ENCODE results near the gene ZIM2.

DNA sequence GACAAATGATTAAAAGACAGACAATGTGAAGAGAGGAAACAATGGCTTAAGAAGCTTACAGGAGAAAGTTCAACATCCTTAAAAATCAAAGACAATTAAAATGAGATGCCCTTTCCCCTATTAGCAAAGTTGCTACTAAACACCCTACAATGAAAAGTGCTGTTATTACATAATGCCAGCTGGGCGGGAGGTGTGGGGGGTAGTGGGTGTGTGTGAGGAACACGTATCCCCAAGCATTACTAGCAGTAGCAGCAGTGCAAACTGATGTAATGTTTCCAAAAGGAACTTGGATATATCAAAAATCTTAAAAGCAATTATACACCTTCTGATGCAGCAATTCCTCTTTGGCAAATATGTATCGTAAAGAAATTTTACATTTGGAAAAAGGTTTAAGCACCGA is 70.9 kb downstream of the ZIM2 start:
- TF ChIP-seq, protein P1, sequence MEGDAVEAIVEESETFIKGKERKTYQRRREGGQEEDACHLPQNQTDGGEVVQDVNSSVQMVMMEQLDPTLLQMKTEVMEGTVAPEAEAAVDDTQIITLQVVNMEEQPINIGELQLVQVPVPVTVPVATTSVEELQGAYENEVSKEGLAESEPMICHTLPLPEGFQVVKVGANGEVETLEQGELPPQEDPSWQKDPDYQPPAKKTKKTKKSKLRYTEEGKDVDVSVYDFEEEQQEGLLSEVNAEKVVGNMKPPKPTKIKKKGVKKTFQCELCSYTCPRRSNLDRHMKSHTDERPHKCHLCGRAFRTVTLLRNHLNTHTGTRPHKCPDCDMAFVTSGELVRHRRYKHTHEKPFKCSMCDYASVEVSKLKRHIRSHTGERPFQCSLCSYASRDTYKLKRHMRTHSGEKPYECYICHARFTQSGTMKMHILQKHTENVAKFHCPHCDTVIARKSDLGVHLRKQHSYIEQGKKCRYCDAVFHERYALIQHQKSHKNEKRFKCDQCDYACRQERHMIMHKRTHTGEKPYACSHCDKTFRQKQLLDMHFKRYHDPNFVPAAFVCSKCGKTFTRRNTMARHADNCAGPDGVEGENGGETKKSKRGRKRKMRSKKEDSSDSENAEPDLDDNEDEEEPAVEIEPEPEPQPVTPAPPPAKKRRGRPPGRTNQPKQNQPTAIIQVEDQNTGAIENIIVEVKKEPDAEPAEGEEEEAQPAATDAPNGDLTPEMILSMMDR (IDR thresholded peaks at IDR 0.05): no peak
- no peak for TF ChIP-seq POLR2A (IDR thresholded peaks at IDR 0.05)

All from right lobe of liver (tissue), 4 donors.